Cortex of kidney (tissue), 1 donor: ENCODE measurements around the gene SMYD3.
"Not testable (repeated sequence)": the region's sequence is repeated elsewhere in the genome, so short reads cannot be mapped to it uniquely, and the experiment has no call there.

ENCODE experiments used
- DNase-seq: peaks from one replicate; lab custom pipeline; 2025; lab: John Stamatoyannopoulos, UW

SMYD3 gene

DNA sequence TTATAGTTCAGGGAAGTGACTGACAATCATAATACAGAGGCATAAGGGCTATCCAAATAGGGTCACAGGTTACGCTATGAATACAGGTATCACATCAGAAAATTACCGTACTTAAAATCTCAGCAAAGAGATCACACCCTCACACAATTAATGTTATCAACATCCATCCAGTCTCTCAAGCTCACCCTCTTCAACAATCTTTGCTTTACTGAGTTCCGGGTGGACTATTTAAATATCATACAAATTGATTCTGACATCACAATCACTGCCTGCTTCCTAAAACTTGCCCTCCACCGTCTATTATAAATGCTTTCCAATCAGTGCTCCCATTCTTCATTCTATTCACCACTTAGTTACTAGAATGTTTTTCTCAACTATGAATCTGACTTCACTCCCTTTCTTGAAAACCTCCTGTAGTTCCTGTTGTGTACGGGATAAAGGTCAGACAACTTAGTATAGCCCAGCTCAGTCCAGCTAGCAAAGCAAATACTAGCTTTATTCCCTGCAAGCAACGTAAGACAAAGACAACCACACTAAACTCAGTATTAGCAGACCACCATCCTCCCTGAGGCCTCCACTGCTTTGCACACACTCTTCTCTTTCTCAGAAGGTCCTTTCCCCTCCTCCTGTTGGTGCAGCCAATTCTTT lies 398.7 kb downstream of the SMYD3 start:
- no peak for DNase-seq

- no peak for DNase-seq
Observed at GRCh38 chr1:246107516-246108277, 399.4 kb downstream of the SMYD3 start.

GRCh38 chr1:246106342-246106763 lies 400.7 kb downstream of the SMYD3 start:
- no peak for DNase-seq

DNA sequence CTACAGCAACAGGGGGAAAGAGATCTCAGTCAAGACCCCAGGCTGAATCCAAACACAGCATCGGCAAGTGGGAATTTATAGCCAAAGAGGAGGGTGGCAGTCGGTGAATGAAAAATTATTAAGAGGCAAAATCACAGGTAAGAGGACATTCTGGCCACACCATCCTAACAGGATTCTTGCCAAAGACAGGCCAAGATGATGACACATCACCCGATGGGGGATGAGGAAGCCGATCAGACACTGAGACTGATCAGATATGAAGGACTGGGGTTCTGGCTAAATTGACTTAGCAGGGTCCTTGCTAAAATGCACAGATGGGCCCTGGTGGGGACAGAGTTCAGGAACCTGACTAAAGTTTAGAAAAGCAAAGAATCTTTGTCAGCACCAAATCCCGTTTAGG lies 402.2 kb downstream of the SMYD3 start:
- no peak for DNase-seq

- DNase-seq, result no peak
Observed at GRCh38 chr1:246099570-246099969, 407.5 kb downstream of the SMYD3 start.

GRCh38 chr1:246096356-246096755 lies 410.7 kb downstream of the SMYD3 start:
- no peak for DNase-seq

- no peak for DNase-seq
Observed at GRCh38 chr1:246095443-246095842, 411.6 kb downstream of the SMYD3 start.

- no peak for DNase-seq
Observed at GRCh38 chr1:246093230-246093629, 413.8 kb downstream of the SMYD3 start.

- DNase-seq, result no peak
Observed at GRCh38 chr1:246092136-246092535, 414.9 kb downstream of the SMYD3 start.

DNA sequence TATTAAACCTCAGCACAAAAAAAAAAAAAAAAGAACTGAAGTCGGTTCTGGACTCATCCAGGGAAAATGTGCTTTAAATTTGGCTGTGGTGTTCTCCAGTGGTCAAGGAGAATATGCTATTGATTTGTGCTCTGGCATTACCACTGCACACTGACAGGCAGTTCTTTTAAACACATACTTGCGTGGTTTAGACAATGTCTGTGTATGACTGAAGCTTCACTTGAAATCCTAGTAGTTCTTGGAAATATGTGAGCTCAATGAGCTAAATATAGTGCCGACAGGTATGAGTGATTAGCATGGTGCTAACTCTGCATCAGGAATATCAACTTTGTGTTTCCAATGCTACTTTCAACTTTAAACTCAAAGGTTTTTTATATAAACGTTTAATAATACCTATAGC lies 415.6 kb downstream of the SMYD3 start:
- DNase-seq, result no peak

DNA sequence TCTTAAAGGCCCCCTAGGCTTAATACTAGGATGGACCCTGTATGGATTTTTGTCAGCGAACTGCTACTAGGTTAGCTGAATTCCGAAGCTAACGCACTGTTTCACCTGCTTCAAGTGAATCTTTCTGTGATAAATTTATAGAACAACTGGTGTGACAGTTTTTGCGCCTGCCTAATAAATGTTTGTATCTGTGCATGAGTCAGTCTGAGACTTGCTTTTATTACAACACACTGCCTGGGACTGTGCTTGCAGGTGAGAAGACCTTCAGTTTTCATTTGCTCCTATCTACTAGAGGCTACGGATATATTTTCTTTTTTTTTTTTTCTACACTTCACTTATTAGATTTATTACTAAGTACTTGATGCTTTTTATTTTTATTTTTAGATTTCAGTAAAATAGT lies 420.9 kb downstream of the SMYD3 start:
- no peak for DNase-seq

GRCh38 chr1:246083416-246083815 lies 423.7 kb downstream of the SMYD3 start:
- no peak for DNase-seq

- DNase-seq, result no peak
Observed at GRCh38 chr1:246081856-246082668, 425.0 kb downstream of the SMYD3 start.

GRCh38 chr1:246081138-246081702 lies 425.9 kb downstream of the SMYD3 start:
- DNase-seq, result no peak

DNA sequence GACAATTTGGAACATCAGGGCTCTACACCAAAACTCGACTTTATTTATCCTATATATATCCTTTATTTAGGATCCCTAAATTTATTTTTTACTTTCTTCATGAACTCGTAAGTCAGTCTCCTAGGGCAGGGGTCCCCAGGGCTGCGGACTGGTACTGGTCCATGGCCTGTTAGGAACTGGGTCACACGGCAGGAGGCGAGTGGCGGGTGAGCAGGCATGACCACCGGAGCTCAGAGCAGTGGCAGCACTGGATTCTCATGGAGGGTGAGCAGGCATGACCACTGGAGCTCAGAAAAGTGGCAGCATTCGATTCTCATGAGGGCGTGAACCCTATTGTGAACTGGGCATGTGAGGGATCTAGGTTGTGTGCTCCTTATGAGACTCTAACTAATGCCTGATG lies 427.0 kb downstream of the SMYD3 start:
- no peak for DNase-seq

GRCh38 chr1:246078888-246079252 lies 428.2 kb downstream of the SMYD3 start:
- DNase-seq, result no peak

GRCh38 chr1:246078126-246078887 lies 428.8 kb downstream of the SMYD3 start:
- DNase-seq, result no peak

DNA sequence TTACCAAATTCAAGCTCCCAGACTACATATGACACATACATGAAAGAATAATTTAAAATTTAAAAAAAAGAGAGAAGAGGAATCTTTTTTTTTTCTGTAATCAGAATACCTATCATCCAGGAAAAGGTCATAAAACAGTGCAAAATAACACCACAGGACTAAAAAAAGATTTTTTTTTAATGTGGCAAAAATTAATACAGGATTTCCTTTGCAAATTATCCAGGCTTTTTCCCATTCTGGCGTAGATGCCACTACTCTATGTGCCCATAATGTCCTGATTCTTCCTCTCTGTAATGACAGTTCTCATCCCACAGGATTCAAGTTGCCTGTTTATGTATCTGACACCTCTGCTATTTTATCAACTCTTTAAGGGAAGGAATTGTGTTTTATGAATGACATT lies 429.6 kb downstream of the SMYD3 start:
- no peak for DNase-seq

DNA sequence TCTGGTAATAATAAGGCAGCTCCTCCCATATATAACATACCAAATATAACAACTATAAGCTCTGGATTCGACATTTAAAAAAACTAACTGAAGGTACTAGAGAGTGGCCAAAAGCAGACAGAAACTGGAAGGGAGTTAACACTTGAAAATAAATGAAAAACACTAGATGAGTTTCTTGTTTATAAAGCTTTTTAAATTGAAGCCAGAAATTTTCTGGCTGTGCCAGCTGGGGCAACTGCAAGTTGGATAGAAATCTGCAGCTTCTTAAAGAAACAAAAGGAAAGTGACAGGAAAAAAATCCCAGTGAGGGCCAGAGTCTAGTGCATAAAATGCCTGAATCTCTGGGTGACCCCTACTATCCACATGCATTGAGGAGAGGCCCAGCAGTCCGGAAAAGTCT lies 432.7 kb downstream of the SMYD3 start:
- no peak for DNase-seq

DNA sequence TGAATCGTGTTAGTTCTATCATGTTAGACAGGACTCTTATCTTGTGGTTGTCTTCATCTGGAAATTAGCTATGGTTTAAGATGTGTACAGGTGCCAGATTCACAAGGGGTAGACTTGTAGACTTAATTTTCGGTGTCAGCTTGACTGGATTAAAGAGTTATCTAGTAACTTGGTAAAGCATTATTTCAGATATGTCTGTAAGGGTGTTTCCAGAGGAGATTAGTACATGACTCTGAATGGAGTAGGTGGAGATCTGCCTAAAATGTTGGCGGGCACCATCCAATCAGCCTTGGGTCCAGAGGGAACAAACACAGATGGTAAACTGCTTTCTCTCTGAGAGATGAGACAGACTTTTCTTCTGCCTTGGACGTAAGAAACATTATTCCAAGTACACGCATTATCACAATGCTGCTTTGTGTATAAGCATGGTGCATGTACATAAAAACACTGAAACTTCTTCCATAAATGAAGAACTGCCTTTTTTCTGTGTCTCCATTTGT lies 434.6 kb downstream of the SMYD3 start:
- no peak for DNase-seq

DNA sequence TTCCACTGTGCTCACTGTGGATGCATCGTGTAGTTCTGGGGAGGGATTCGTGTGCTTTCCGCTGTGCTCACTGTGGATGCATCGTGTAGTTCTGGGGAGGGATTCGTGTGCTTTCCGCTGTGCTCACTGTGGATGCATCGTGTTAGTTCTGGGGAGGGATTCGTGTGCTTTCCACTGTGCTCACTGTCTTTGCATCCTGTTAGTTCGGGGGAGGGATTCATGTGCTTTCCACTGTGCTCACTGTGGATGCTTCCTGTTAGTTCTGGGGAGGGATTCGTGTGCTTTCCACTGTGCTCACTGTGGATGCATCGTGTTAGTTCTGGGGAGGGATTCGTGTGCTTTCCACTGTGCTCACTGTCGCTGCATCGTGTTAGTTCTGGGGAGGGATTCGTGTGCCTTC lies 435.1 kb downstream of the SMYD3 start:
- not testable (repeated sequence) for DNase-seq

GRCh38 chr1:246071561-246071960 lies 435.5 kb downstream of the SMYD3 start:
- DNase-seq, result not testable (repeated sequence)
